Ishikawa (cell line): Measurements from ENCODE around the gene SH3PXD2A.

ENCODE experiments used
- FOXM1 ChIP-seq: IDR thresholded peaks from 2 replicates; pipeline ENCODE4 v1.6.1; 2012; ENCODE audit warnings: low read depth, borderline replicate concordance
- RAD21 ChIP-seq: IDR thresholded peaks from 2 replicates; pipeline ENCODE4 v1.6.1; 2012; ENCODE audit warnings: low read depth
- REST ChIP-seq: IDR thresholded peaks from 2 replicates; pipeline ENCODE4 v1.6.1; 2012; ENCODE audit warnings: low read depth, mild to moderate bottlenecking
- TCF12 ChIP-seq: IDR thresholded peaks from 2 replicates; pipeline ENCODE4 v1.6.1; 2012; ENCODE audit warnings: low read depth
- USF1 ChIP-seq: IDR thresholded peaks from 2 replicates; pipeline ENCODE4 v1.6.1; 2012
- YY1 ChIP-seq: IDR thresholded peaks from 2 replicates; pipeline ENCODE4 v1.6.1; 2012; ENCODE audit warnings: low read depth
- TF ChIP-seq, protein P1 (sequence below): IDR thresholded peaks from 2 replicates; pipeline ENCODE4 v1.6.1; 2012

- TF ChIP-seq, protein P1, sequence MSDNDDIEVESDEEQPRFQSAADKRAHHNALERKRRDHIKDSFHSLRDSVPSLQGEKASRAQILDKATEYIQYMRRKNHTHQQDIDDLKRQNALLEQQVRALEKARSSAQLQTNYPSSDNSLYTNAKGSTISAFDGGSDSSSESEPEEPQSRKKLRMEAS, result no peak
- TF ChIP-seq TCF12 (no peak), REST (no peak), USF1 (no peak), RAD21 (peak; percentile 81), FOXM1 (no peak), YY1 (no peak)
Observed at GRCh38 chr10:103592186-103593021, 263.0 kb downstream of the SH3PXD2A start.
